ENCODE measurements around the gene CD40.

Gene CD40

GRCh38 chr20:46107061-46107460, 11.1 kb upstream of the CD40 start:
- no peak for TF ChIP-seq CTCF (IDR thresholded peaks at IDR 0.05)

GRCh38 chr20:46108435-46108841, 9.7 kb upstream of the CD40 start:
- no peaks in the 10 kb centered on the region for H3K9me3 ChIP-seq
- H3K36me3 ChIP-seq, result no peaks in the 10 kb centered on the region
- H3K4me1 ChIP-seq (ENCODE audit: control insufficient read depth in 1 of 2, insufficient read depth in 1 of 2, low read depth in 1 of 2, low read length in 1 of 2), result no peaks in the 10 kb centered on the region
- no peak overlapping the region for H3K27ac ChIP-seq
- no peak overlapping the region for H3K4me3 ChIP-seq (ENCODE audit: low read depth in 1 of 2, low read length in 1 of 2)
- H3K27me3 ChIP-seq, result peaks cover 99% of the 10 kb centered on the region
- TF ChIP-seq CTCF (IDR thresholded peaks at IDR 0.05), result no peak

More at GRCh38 chr20:46107061-46107460, 11.1 kb upstream of the CD40 start:
- no peaks in the 10 kb centered on the region for H3K36me3 ChIP-seq
- no peaks in the 10 kb centered on the region for H3K9me3 ChIP-seq
- H3K27ac ChIP-seq, result no peak overlapping the region
- H3K27me3 ChIP-seq, result peaks cover 98% of the 10 kb centered on the region
- no peaks in the 10 kb centered on the region for H3K4me1 ChIP-seq (ENCODE audit: control insufficient read depth in 1 of 2, insufficient read depth in 1 of 2, low read depth in 1 of 2, low read length in 1 of 2)
- H3K4me3 ChIP-seq (ENCODE audit: low read depth in 1 of 2, low read length in 1 of 2), result no peak overlapping the region

- Histone ChIP-seq H3K27me3 (peaks cover 99% of the 10 kb centered on the region), H3K27ac (no peak overlapping the region), H3K4me1 (ENCODE audit: control insufficient read depth in 1 of 2, insufficient read depth in 1 of 2, low read depth in 1 of 2, low read length in 1 of 2) (no peaks in the 10 kb centered on the region), H3K4me3 (ENCODE audit: low read depth in 1 of 2, low read length in 1 of 2) (no peak overlapping the region), H3K9me3 (no peaks in the 10 kb centered on the region), H3K36me3 (no peaks in the 10 kb centered on the region)
- no peak for TF ChIP-seq CTCF (IDR thresholded peaks at IDR 0.05)
Measured at GRCh38 chr20:46108976-46109375, 9.1 kb upstream of the CD40 start.

GRCh38 chr20:46111028-46111835, 6.9 kb upstream of the CD40 start:
- no peak overlapping the region for H3K27ac ChIP-seq
- H3K4me1 ChIP-seq (ENCODE audit: control insufficient read depth in 1 of 2, insufficient read depth in 1 of 2, low read depth in 1 of 2, low read length in 1 of 2), result no peaks in the 10 kb centered on the region
- no peak for TF ChIP-seq CTCF (IDR thresholded peaks at IDR 0.05)
- H3K9me3 ChIP-seq, result no peaks in the 10 kb centered on the region
- no peaks in the 10 kb centered on the region for H3K36me3 ChIP-seq
- no peak overlapping the region for H3K4me3 ChIP-seq (ENCODE audit: low read depth in 1 of 2, low read length in 1 of 2)
- H3K27me3 ChIP-seq, result peaks cover 99% of the 10 kb centered on the region

- Histone ChIP-seq H3K4me1 (ENCODE audit: control insufficient read depth in 1 of 2, insufficient read depth in 1 of 2, low read depth in 1 of 2, low read length in 1 of 2) (no peaks in the 10 kb centered on the region), H3K9me3 (no peaks in the 10 kb centered on the region), H3K4me3 (ENCODE audit: low read depth in 1 of 2, low read length in 1 of 2) (no peak overlapping the region), H3K27me3 (peaks cover 97% of the 10 kb centered on the region), H3K36me3 (no peaks in the 10 kb centered on the region), H3K27ac (no peak overlapping the region)
- no peak for TF ChIP-seq CTCF (IDR thresholded peaks at IDR 0.05)
Measured at GRCh38 chr20:46111836-46112212, 6.3 kb upstream of the CD40 start.
